Colonic mucosa (tissue), 4 donors: ENCODE measurements around the gene CSMD2. TPM values are rescaled to one million over a fixed set of nuclear protein-coding genes. Genes with fewer than 3 reads are reported as not detected.

Experiments used
- DNase-seq: peaks from one replicate; pipeline ENCODE4 v3.0.0-alpha.2; 2020
- H3K27ac ChIP-seq: fragments of 200-600 bp; one replicate; pipeline ENCODE4 v1.8.0; 2021
- H3K27me3 ChIP-seq: fragments of 200-600 bp; one replicate; pipeline ENCODE4 v1.8.0; 2021
- H3K36me3 ChIP-seq: fragments of 200-600 bp; one replicate; pipeline ENCODE4 v1.8.0; 2021
- H3K4me1 ChIP-seq: fragments of 200-600 bp; one replicate; pipeline ENCODE4 v1.8.0; 2021; ENCODE audit warnings: mild to moderate bottlenecking
- H3K4me3 ChIP-seq: fragments of 200-600 bp; one replicate; pipeline ENCODE4 v1.8.0; 2021
- H3K9ac ChIP-seq, 2 donors: one replicate each; pipeline ENCODE4 v1.7.0; 2013; ENCODE audit warnings: control low read depth in 2 of 2, low read depth in 2 of 2, low read length in 2 of 2
- H3K9me3 ChIP-seq: fragments of 200-600 bp; one replicate; pipeline ENCODE4 v1.8.0; 2021
- intact Hi-C: fragments of 100-400 bp; cut with DNase I; formaldehyde crosslinking; loops from one replicate; pipeline ENCODE4 v1.14.1; 2022
- total RNA-seq, 2 donors: library from RNA; stranded (reverse); fragmentation: NEBNext Ultra II Directional in 1 of 2; extraction: Animal tissue kit (Norgen Biotek cat#: 25700) in 1 of 2; gene quantifications; one replicate each; pipeline ENCODE4 v1.2.1, GENCODE V29; 2021
- TF ChIP-seq, protein P1 (sequence below): fragments of 200-600 bp; IDR thresholded peaks from one replicate; pipeline ENCODE4 v1.8.0; 2022; ENCODE audit warnings: antibody characterized with exemption, mild to moderate bottlenecking
- donor health status: healthy.
- donor health status: DM: no; HTN: no; CAD: no.
- donor health status: DM: no; HTN: no; CAD: no.

The CSMD2 gene
- total RNA-seq, 2 donors from 2014 or later = 0.05 to 0.10 TPM

DNA sequence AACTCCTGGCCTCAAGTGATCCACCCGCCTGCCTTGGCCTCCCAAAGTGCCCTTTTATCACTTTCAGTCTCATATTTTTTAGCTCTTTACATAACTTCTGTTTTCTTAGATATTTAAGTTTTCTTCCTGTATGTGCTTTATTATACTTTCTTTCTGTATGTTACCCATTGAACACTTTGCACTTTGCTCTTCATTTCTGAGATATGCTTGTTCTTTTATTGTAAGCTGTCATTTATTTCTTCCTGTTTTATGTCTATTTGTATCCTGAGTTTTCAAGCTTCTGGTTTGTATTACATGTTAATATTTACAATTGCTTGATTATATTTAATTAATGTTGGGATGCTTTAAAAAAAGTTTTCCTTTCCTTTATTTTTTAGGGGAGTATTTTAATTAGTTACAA, 656.9 kb downstream of the CSMD2 start:
- TF ChIP-seq, protein P1, sequence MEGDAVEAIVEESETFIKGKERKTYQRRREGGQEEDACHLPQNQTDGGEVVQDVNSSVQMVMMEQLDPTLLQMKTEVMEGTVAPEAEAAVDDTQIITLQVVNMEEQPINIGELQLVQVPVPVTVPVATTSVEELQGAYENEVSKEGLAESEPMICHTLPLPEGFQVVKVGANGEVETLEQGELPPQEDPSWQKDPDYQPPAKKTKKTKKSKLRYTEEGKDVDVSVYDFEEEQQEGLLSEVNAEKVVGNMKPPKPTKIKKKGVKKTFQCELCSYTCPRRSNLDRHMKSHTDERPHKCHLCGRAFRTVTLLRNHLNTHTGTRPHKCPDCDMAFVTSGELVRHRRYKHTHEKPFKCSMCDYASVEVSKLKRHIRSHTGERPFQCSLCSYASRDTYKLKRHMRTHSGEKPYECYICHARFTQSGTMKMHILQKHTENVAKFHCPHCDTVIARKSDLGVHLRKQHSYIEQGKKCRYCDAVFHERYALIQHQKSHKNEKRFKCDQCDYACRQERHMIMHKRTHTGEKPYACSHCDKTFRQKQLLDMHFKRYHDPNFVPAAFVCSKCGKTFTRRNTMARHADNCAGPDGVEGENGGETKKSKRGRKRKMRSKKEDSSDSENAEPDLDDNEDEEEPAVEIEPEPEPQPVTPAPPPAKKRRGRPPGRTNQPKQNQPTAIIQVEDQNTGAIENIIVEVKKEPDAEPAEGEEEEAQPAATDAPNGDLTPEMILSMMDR = no peak
- intact Hi-C loops = no loop called here
- Histone ChIP-seq H3K36me3 (no peaks in the 10 kb centered on the region), H3K4me1 (no peaks in the 10 kb centered on the region), H3K4me3 (no peak overlapping the region), H3K9ac (no peak overlapping the region), H3K27me3 (no peaks in the 10 kb centered on the region), H3K27ac (no peak overlapping the region), H3K9me3 (no peaks in the 10 kb centered on the region)
- no peak for DNase-seq

DNA sequence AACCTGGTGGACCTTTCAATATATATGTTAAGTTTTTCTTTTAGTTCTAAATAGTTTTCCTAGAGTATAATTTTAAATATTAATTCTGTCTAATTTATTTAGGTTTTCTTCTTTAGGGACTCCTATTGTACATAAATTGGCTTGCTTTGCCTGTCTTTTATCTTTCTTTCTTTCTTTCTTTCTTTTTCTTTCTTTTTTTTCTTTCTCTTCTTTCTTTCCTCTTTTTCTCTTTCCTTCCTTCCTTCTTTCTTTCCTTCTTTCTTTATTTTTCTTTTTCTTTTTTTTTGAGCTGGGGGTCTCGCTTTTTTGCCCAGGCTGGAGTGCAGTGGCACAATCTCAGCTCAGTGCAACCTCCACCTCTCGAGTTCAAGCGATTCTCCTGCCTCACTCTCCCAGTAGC, 657.4 kb downstream of the CSMD2 start:
- no peaks in the 10 kb centered on the region for H3K4me1 ChIP-seq
- TF ChIP-seq, protein P1 = no peak

DNA sequence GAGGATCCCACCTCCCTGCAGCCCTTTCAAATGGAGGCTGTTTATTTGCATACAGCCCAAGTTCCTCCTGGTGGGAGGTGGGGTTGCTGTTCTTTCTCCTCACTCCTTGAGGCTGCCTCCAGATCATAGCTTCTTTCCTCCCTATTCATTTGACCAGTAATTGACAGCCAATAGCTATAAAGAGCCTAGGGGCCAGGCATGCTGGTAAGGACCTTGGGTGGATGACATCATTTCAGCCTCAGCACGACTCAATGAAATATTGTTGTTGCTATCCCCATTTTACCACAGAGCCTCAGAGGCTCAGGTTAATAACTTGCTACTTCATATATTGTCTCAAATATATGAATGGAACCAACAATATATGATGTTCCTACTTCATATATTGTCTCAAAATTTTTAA, 661.5 kb downstream of the CSMD2 start:
- no peak for DNase-seq
- Histone ChIP-seq H3K4me3 (no peak overlapping the region), H3K27me3 (no peaks in the 10 kb centered on the region), H3K4me1 (no peaks in the 10 kb centered on the region), H3K36me3 (no peaks in the 10 kb centered on the region), H3K27ac (no peak overlapping the region), H3K9me3 (no peaks in the 10 kb centered on the region), H3K9ac (no peak overlapping the region)
- TF ChIP-seq, protein P1 = no peak
- intact Hi-C loops = no loop called here

More for the DNA sequence above, 657.4 kb downstream of the CSMD2 start:
- DNase-seq = no peak
- Histone ChIP-seq H3K9ac (no peak overlapping the region), H3K27ac (no peak overlapping the region), H3K27me3 (no peaks in the 10 kb centered on the region), H3K36me3 (no peaks in the 10 kb centered on the region), H3K4me3 (no peak overlapping the region), H3K9me3 (no peaks in the 10 kb centered on the region)
- intact Hi-C loops = no loop called here

DNA sequence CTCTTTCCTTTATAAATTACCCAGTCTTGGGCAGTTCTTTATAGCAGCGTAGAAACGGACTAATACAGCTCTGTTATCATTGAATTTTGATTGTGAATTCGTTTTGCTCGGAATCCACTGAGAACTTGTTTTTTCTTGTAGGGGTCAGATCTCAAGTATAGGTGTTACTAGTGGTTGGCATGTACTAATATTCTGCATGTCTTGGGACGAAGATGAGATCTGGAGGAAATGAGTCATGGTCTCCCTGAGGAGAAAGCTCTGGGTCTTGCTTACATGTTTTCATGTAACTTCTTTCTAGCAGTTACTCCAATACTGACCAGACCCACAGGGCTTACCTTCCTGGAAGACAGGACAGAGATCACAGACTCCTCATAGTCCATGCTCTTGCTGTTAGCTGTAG, 662.3 kb downstream of the CSMD2 start:
- intact Hi-C loops = no loop called here
- H3K36me3 ChIP-seq = no peaks in the 10 kb centered on the region
- no peak overlapping the region for H3K9ac ChIP-seq
- no peaks in the 10 kb centered on the region for H3K27me3 ChIP-seq
- TF ChIP-seq, protein P1 = no peak
- H3K4me1 ChIP-seq = no peaks in the 10 kb centered on the region
- no peak overlapping the region for H3K27ac ChIP-seq
- DNase-seq = no peak
- no peak overlapping the region for H3K4me3 ChIP-seq
- no peaks in the 10 kb centered on the region for H3K9me3 ChIP-seq

DNA sequence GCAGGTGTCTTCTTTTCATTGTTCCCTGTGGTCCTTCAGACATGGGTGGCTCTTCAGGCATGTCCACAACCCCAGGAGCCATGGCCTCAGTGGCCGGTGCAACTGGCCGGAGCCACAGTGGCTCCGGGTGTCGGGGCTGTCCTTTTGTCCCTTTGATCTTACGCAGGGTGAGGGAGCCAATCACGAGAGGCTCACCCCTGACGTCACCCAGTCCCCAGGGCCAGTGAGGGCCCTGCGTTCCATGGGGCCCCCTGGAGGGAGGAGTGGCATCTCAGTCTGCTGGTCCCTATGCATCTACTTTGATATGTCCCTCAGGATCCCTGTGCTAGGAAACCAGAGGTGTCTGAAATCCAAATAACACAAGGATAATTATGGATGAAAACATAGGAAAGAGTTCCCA, 663.3 kb downstream of the CSMD2 start:
- no peaks in the 10 kb centered on the region for H3K4me1 ChIP-seq
- no peak overlapping the region for H3K4me3 ChIP-seq
- intact Hi-C loops = no loop called here
- TF ChIP-seq, protein P1 = no peak
- DNase-seq = no peak
- H3K36me3 ChIP-seq = no peaks in the 10 kb centered on the region
- H3K27me3 ChIP-seq = no peaks in the 10 kb centered on the region
- H3K27ac ChIP-seq = no peak overlapping the region
- no peak overlapping the region for H3K9ac ChIP-seq
- no peaks in the 10 kb centered on the region for H3K9me3 ChIP-seq

DNA sequence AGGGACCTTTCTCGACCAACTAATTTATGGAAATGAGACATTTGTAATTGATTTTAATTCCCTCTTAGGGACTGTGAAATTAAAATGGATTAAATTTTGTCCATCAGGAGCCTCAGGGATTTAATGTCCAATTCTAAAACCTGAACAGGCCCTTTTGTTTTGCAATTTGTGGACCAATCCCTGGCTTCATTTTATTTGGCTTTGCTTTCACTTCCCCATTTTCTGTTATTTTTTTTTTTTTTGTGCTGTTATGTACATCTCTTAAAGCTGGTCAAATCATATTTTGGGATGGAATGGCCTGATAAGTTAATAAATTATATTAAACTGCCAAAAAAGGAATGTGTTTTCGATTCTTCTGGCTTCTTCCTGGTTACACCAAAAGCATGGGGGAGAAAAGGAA, 663.7 kb downstream of the CSMD2 start:
- intact Hi-C loops = no loop called here
- H3K27me3 ChIP-seq = no peaks in the 10 kb centered on the region
- H3K36me3 ChIP-seq = no peaks in the 10 kb centered on the region
- no peak overlapping the region for H3K27ac ChIP-seq
- H3K4me1 ChIP-seq = no peaks in the 10 kb centered on the region
- TF ChIP-seq, protein P1 = no peak
- no peaks in the 10 kb centered on the region for H3K9me3 ChIP-seq
- no peak overlapping the region for H3K9ac ChIP-seq
- no peak for DNase-seq
- no peak overlapping the region for H3K4me3 ChIP-seq
